Central memory CD8-positive, alpha-beta T cell (primary cell): Measurements from ENCODE around the gene CACNB2.

Experiments used
- ATAC-seq: fragments of 150-1000 bp; cut with Tn5 transposase; replicated peaks from 2 replicates; pipeline ENCODE4 v1.10.0; 2022; ENCODE audit warnings: mild to moderate bottlenecking, moderate FRiP score, moderate number of reproducible peaks; ENCODE audit not compliant: poor library complexity, severe bottlenecking; ENCODE audit errors: extremely low read depth
- DNase-seq, 2 donors: peaks; one replicate each; pipeline ENCODE4 v3.0.0; 2021; ENCODE audit warnings: low spot score in 2 of 2
- H3K27ac Mint-ChIP-seq: one replicate; pipeline ENCODE4 v1.8.0; 2022; ENCODE audit warnings: low read depth, mild to moderate bottlenecking, moderate library complexity, mixed read lengths
- H3K27me3 Mint-ChIP-seq: one replicate; pipeline ENCODE4 v1.8.0; 2022; ENCODE audit warnings: mixed read lengths
- H3K36me3 Mint-ChIP-seq: one replicate; pipeline ENCODE4 v1.8.0; 2022; ENCODE audit warnings: mild to moderate bottlenecking, moderate library complexity, mixed read lengths; ENCODE audit not compliant: insufficient read depth
- H3K4me1 Mint-ChIP-seq: one replicate; pipeline ENCODE4 v1.8.0; 2022; ENCODE audit warnings: mixed read lengths
- H3K4me3 Mint-ChIP-seq: one replicate; pipeline ENCODE4 v1.8.0; 2022; ENCODE audit warnings: mild to moderate bottlenecking, moderate library complexity, mixed read lengths
- H3K9me3 Mint-ChIP-seq: one replicate; pipeline ENCODE4 v1.8.0; 2022; ENCODE audit warnings: mixed read lengths

The CACNB2 gene

DNA sequence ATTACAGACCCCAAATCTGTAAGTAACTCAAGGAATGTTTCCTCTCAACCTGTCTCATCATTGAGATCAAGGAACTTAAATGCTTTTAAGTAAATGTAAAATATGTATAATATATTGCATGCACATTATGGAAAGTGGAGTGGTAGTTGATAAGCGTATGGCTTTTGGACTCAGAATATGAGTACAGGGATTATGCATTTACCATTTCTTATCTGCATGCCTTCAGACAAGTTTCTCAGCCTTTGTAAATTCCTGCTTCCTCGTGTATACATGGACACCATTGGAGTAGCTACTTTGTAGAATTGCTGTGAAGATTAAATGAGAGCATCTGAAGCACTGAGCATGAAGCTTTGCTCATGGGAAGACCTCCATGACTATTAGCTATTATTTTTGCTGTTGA lies 70.5 kb downstream of the CACNB2 start:
- Mint-ChIP-seq H3K9me3 (no peaks in the 10 kb centered on the region), H3K36me3 (no peaks in the 10 kb centered on the region), H3K4me3 (no peak overlapping the region), H3K27me3 (no peaks in the 10 kb centered on the region), H3K27ac (no peak overlapping the region), H3K4me1 (no peaks in the 10 kb centered on the region)
- DNase-seq (no peak), ATAC-seq (no peak)

DNA sequence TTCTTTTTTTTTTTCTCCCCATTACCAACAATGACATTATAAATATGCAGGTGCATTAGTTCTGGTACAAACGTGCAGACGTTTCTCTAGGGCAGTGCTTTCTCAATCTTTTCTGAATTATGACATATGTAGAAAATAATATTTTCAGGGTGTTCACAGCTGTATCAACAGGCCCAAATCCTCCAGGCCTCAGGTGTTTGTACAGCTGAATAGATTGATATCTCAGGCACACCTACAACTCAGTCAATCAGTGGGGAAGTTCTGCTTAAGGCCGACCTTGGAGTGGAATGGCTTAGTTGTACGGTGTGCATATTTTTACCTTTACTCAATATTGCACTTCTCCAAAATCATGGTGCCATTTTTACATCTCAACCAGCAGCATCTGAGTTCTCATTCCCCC lies 71.6 kb downstream of the CACNB2 start:
- H3K9me3 Mint-ChIP-seq, result no peaks in the 10 kb centered on the region
- H3K27me3 Mint-ChIP-seq, result no peaks in the 10 kb centered on the region
- no peak overlapping the region for H3K4me3 Mint-ChIP-seq
- H3K27ac Mint-ChIP-seq, result no peak overlapping the region
- ATAC-seq (no peak), DNase-seq (no peak)
- no peaks in the 10 kb centered on the region for H3K36me3 Mint-ChIP-seq
- no peaks in the 10 kb centered on the region for H3K4me1 Mint-ChIP-seq

GRCh38 chr10:18213271-18213670 lies 73.0 kb downstream of the CACNB2 start:
- no peaks in the 10 kb centered on the region for H3K9me3 Mint-ChIP-seq

GRCh38 chr10:18214691-18215563 lies 74.7 kb downstream of the CACNB2 start:
- DNase-seq (no peak), ATAC-seq (no peak)
- Mint-ChIP-seq H3K4me1 (no peaks in the 10 kb centered on the region), H3K9me3 (no peaks in the 10 kb centered on the region), H3K36me3 (no peaks in the 10 kb centered on the region), H3K27me3 (no peaks in the 10 kb centered on the region), H3K4me3 (no peak overlapping the region), H3K27ac (no peak overlapping the region)

More at GRCh38 chr10:18213271-18213670, 73.0 kb downstream of the CACNB2 start:
- Mint-ChIP-seq H3K27ac (no peak overlapping the region), H3K4me3 (no peak overlapping the region), H3K4me1 (no peaks in the 10 kb centered on the region), H3K36me3 (no peaks in the 10 kb centered on the region), H3K27me3 (no peaks in the 10 kb centered on the region)
- ATAC-seq (no peak), DNase-seq (no peak)

- Mint-ChIP-seq H3K4me1 (no peaks in the 10 kb centered on the region), H3K27me3 (no peaks in the 10 kb centered on the region), H3K9me3 (no peaks in the 10 kb centered on the region), H3K27ac (no peak overlapping the region), H3K4me3 (no peak overlapping the region), H3K36me3 (no peaks in the 10 kb centered on the region)
- ATAC-seq (no peak), DNase-seq (no peak)
Observed at GRCh38 chr10:18216482-18216881, 76.3 kb downstream of the CACNB2 start.

DNA sequence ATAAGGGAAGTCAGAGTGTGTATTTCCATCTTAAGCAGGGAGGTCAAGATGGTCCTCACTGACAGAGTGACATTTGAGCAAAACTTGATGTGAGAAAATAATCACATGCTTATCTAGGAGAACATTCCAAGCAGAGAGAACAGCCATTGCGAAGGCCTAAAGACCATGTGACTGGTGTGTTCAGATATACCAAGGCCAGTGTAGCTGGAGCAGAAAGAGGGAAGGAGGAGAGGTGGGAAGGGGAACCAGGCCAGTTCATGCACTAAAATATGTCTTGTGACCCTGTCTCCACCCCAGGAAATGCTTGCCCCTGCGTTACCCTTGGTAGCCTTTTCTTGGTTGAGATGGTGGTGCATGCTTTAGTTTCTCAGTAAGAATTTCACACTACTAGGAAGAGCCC lies 77.4 kb downstream of the CACNB2 start:
- no peaks in the 10 kb centered on the region for H3K36me3 Mint-ChIP-seq
- DNase-seq (no peak), ATAC-seq (no peak)
- H3K4me1 Mint-ChIP-seq, result no peaks in the 10 kb centered on the region
- H3K9me3 Mint-ChIP-seq, result no peaks in the 10 kb centered on the region
- no peak overlapping the region for H3K4me3 Mint-ChIP-seq
- H3K27ac Mint-ChIP-seq, result no peak overlapping the region
- H3K27me3 Mint-ChIP-seq, result no peaks in the 10 kb centered on the region

DNA sequence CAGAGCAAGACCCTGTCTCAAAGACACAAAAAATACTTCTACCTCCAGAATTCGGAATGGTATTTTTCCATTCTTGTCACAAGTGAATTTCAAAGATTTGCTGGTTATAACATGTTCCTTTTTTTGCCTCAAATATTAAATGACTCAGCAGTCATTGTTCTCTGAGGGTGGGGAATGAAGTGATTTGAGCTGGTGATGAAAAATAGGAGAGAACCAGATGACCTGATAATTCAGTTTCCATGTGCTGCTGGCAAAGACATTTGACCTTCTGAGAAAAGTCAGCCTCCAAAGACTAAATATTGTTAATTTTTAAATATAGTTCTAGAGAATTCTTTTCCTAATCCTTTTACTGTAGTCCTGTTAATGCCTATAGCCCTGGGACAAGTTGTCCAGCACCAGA lies 78.9 kb downstream of the CACNB2 start:
- DNase-seq (no peak), ATAC-seq (no peak)
- no peaks in the 10 kb centered on the region for H3K4me1 Mint-ChIP-seq
- no peaks in the 10 kb centered on the region for H3K36me3 Mint-ChIP-seq
- H3K27ac Mint-ChIP-seq, result no peak overlapping the region
- no peak overlapping the region for H3K4me3 Mint-ChIP-seq
- H3K9me3 Mint-ChIP-seq, result no peaks in the 10 kb centered on the region
- H3K27me3 Mint-ChIP-seq, result no peaks in the 10 kb centered on the region

GRCh38 chr10:18221123-18221522 lies 80.9 kb downstream of the CACNB2 start:
- Mint-ChIP-seq H3K36me3 (no peaks in the 10 kb centered on the region), H3K9me3 (no peaks in the 10 kb centered on the region), H3K27me3 (no peaks in the 10 kb centered on the region), H3K27ac (no peak overlapping the region), H3K4me1 (no peaks in the 10 kb centered on the region), H3K4me3 (no peak overlapping the region)
- ATAC-seq, result no peak
- DNase-seq, result no peak

- Mint-ChIP-seq H3K27ac (no peak overlapping the region), H3K36me3 (no peaks in the 10 kb centered on the region), H3K4me3 (no peak overlapping the region), H3K27me3 (peaks cover 7% of the 10 kb centered on the region), H3K4me1 (no peaks in the 10 kb centered on the region), H3K9me3 (peaks cover under 1% of the 10 kb centered on the region)
- ATAC-seq, result no peak
- no peak for DNase-seq
Observed at GRCh38 chr10:18221882-18222281, 81.7 kb downstream of the CACNB2 start.

- no peak overlapping the region for H3K4me3 Mint-ChIP-seq
- H3K27ac Mint-ChIP-seq, result no peak overlapping the region
- peaks cover 15% of the 10 kb centered on the region for H3K27me3 Mint-ChIP-seq
- no peaks in the 10 kb centered on the region for H3K4me1 Mint-ChIP-seq
- DNase-seq, result no peak
- no peak for ATAC-seq
- no peaks in the 10 kb centered on the region for H3K36me3 Mint-ChIP-seq
- H3K9me3 Mint-ChIP-seq, result peaks cover 5% of the 10 kb centered on the region
Observed at GRCh38 chr10:18222866-18223265, 82.6 kb downstream of the CACNB2 start.

- Mint-ChIP-seq H3K36me3 (no peaks in the 10 kb centered on the region), H3K27ac (no peak overlapping the region), H3K9me3 (peaks cover 5% of the 10 kb centered on the region), H3K4me1 (no peaks in the 10 kb centered on the region), H3K4me3 (no peak overlapping the region), H3K27me3 (peaks cover 15% of the 10 kb centered on the region)
- ATAC-seq (no peak), DNase-seq (no peak)
Observed at GRCh38 chr10:18223898-18224297, 83.7 kb downstream of the CACNB2 start.

- DNase-seq, result no peak
- Mint-ChIP-seq H3K4me1 (no peaks in the 10 kb centered on the region), H3K27me3 (peaks cover 15% of the 10 kb centered on the region), H3K27ac (no peak overlapping the region), H3K36me3 (no peaks in the 10 kb centered on the region), H3K4me3 (no peak overlapping the region), H3K9me3 (peaks cover 5% of the 10 kb centered on the region)
- no peak for ATAC-seq
Observed at GRCh38 chr10:18224626-18225445, 84.6 kb downstream of the CACNB2 start.

DNA sequence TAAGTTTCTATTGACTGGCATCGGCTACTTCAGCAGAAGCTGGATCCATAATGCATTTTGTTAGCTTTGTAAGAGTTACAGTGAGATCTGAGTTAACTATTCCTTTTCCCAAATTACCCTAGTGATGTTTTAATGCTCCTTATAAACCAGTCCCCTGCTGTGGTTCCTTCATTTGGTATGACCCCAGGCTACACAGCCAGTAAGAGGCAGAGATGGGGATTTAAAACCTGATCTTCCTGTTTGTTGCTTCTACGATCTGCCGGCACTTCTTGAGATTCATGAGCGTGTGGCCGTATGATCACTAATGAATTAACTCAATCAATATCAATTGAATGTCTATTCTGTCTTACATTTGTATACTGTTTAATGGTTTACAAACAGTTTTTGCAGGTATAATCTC lies 86.1 kb downstream of the CACNB2 start:
- Mint-ChIP-seq H3K4me3 (no peak overlapping the region), H3K9me3 (peaks cover 5% of the 10 kb centered on the region), H3K36me3 (no peaks in the 10 kb centered on the region), H3K4me1 (no peaks in the 10 kb centered on the region), H3K27me3 (peaks cover 15% of the 10 kb centered on the region), H3K27ac (no peak overlapping the region)
- no peak for DNase-seq
- ATAC-seq, result no peak
